ENCODE data around the gene CXCL12.

CXCL12 gene

DNA sequence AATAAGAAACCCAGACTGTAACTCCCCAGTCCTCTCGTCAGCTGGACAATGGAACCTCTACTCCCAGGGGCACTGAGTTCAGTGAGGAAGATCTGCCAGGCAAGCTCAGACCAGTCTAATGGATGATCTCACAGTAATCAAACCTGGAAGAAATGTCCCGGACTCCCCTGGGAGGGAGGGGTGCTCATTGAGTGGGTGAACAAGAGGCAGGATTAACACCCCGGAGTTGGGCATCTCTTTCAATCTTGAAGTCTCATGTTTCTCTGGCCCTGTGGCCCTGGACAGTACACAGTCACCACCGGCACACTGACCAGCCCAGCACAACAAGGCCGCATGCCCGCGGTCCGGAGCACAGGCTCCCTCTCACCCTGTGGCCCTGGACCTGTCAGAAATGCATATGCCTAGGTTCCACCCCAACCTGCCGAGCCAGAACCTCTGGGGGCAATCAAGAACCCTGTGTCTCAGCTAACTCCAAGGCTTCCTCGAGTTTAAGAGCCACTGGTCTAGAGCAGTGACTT lies 27.8 kb downstream of the CXCL12 start:
- TF ChIP-seq, protein P1, sequence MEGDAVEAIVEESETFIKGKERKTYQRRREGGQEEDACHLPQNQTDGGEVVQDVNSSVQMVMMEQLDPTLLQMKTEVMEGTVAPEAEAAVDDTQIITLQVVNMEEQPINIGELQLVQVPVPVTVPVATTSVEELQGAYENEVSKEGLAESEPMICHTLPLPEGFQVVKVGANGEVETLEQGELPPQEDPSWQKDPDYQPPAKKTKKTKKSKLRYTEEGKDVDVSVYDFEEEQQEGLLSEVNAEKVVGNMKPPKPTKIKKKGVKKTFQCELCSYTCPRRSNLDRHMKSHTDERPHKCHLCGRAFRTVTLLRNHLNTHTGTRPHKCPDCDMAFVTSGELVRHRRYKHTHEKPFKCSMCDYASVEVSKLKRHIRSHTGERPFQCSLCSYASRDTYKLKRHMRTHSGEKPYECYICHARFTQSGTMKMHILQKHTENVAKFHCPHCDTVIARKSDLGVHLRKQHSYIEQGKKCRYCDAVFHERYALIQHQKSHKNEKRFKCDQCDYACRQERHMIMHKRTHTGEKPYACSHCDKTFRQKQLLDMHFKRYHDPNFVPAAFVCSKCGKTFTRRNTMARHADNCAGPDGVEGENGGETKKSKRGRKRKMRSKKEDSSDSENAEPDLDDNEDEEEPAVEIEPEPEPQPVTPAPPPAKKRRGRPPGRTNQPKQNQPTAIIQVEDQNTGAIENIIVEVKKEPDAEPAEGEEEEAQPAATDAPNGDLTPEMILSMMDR (IDR thresholded peaks at IDR 0.05; ENCODE audit: extremely low read depth, missing control alignments) = no peak
- DNase-seq (ENCODE audit: low spot score) = no peak

DNA sequence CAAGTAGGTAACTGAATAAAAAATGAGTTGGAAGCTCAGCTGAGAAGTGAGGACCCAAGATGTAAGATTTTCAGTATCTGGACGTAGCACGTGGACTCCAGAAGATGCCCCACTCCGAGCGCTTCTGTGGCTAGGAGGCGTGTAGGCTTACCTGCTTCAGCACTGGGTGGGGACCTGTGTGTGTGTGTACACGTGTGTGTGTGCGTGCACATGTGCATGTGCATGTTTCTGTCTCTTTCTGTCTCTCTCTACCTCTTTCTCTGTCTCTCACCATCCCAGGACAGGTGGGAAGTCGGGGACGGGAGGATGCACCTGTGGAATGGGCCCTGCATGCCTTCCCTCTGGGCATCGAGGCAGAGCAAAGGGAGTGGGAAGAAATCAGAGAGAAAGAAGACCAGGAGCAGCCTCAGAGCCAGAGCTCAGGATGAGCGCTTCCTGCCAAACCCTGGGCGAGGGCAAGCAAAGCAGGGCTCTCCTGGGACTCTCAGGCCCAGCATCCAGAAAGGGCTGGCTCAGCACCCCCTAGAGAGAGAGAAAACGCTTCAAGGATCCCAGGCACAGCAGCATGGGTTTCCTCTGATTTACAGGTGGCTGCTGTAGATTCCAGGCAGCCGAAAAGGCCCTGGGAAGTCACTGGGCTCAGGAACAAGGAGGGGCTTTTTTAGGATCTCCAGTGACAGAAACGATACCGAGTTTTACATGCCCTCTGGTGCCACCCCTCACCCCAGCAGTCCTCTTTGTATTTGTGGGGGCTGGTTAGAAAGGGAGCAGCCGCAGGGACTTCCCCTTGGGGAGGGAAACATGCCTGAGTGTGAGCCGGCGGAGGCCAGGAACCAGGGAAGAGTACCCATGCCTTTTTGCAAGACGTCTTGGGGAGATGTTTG lies 28.5 kb downstream of the CXCL12 start:
- TF ChIP-seq, protein P1 (IDR thresholded peaks at IDR 0.05; ENCODE audit: extremely low read depth, missing control alignments) = no peak
- DNase-seq (ENCODE audit: low spot score) = no peak

DNA sequence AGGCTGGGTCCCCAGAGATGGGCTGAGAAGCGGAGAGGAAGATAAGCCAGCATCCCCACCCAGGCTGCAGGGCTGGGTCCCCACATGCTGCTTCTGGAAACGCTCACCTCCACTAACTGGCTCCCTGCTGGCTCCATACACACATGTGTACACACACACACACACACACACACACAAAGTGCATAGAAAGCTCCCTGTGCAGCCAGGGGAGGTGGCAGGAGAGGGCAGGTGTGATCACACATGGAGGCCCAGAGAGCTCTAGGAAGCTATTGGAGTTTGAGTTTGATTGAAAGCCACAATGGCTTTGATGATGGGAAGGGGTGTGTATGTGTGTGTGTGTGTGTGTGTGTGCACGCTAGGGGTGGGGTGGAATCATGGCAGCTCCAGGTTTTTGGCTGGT lies 29.3 kb downstream of the CXCL12 start:
- no peak for DNase-seq (ENCODE audit: low spot score)
- TF ChIP-seq, protein P1 (IDR thresholded peaks at IDR 0.05; ENCODE audit: extremely low read depth, missing control alignments) = no peak

DNA sequence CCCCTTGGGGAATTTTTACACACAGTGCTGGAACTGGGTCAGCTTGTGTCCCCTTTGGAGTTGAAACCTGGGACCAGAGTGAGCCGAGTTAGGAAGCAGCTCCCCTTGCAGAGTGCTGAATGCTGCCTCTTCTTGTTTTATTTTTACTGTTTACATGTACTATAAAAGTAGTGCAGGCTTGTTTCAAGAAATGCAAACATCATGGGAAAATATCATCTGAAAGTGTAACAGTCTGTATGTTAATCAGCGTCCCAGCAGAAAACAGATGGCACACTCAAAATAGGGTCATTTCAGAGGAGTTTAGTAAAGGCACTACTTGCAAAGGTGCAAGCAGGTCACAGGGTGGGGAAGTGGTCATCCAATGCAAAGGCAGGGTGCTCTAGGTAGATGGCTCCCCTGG lies 30.1 kb downstream of the CXCL12 start:
- no peak for DNase-seq (ENCODE audit: low spot score)

DNA sequence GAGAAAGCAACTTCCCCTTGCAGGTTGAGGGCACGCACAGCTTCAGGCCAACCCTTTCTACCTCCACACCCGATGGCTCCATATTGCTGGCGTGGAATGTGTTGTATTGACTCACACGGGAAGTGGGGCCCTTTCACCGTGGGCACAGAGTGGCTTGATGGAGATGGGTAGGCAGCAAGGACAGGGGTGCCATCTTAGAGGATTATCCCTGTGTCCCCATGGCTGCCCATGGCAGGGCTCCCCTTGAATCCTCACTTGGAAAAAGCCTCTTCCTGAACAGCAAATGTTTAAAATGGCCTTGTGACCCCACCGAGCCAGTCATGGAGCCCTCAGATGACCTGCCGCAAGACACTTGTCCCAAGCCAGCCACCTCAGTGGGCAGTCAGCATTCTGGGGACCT lies 31.2 kb downstream of the CXCL12 start:
- DNase-seq (ENCODE audit: low spot score) = no peak
- TF ChIP-seq, protein P1 (IDR thresholded peaks at IDR 0.05; ENCODE audit: extremely low read depth, missing control alignments) = no peak

More for the DNA sequence above, 30.1 kb downstream of the CXCL12 start:
- TF ChIP-seq, protein P1 (IDR thresholded peaks at IDR 0.05; ENCODE audit: extremely low read depth, missing control alignments) = no peak

DNA sequence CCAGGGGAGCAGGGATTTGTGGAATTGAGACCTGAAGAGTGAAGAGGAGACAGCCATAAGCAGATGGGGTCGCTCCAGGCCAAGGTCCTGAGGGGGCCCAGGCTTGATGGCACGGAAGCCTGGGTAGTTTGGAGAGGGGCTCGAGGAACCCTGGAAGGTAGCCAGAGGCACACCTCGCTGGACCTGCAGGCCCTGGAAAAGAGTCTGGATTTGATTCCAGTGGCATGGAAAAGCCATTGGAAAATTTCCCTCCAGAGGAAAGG lies 31.8 kb downstream of the CXCL12 start:
- DNase-seq (ENCODE audit: low spot score) = no peak
- TF ChIP-seq, protein P1 (IDR thresholded peaks at IDR 0.05; ENCODE audit: extremely low read depth, missing control alignments) = no peak

DNA sequence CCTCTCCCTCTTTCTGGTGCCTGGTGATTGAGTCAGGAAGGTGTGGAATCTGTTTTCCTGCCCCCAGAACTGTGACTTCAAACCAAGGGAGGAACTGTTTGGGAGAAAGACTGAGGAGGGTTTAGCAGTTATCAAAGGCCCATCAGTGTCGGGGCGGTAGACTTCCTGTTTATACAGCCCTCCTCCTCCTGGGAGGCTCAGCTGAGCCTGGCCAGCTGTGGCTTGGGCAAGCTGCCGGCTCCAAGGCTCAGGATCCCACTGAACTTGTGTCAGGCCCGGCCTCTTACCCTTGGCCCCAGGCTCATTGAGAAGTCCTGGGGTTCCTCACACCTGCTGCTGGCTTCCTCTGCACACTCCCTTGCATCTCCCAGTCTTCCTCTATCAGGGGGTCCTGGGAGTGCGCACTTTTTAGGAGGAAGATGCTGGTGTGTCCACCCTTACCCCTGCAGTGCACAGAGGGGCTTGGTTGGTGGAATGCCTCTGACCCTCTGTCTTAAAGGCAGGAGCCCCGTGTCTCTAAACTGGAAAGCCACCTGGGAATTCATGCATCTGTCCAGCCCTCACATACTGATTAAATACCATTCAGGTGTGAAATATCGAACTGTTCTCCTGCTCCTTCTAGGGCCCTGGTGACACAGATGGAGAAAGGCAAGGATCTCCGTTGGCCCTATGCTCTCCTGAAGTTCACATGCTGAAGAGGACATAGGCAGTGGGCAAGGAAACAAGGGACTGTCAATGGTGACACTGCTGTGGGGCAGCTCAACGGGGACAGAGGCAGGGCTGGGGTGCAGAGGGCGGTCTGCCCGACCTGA lies 32.4 kb downstream of the CXCL12 start:
- TF ChIP-seq, protein P1 (IDR thresholded peaks at IDR 0.05; ENCODE audit: extremely low read depth, missing control alignments) = no peak
- DNase-seq (ENCODE audit: low spot score) = no peak
